ENCODE measurements around the gene KLHDC4. TPM values are rescaled to one million over a fixed set of nuclear protein-coding genes. Genes with fewer than 3 reads are reported as not detected.

KLHDC4 gene
- polyA plus RNA-seq, 3 donors: 11.2 to 26.4 (median 12.6) TPM

DNA sequence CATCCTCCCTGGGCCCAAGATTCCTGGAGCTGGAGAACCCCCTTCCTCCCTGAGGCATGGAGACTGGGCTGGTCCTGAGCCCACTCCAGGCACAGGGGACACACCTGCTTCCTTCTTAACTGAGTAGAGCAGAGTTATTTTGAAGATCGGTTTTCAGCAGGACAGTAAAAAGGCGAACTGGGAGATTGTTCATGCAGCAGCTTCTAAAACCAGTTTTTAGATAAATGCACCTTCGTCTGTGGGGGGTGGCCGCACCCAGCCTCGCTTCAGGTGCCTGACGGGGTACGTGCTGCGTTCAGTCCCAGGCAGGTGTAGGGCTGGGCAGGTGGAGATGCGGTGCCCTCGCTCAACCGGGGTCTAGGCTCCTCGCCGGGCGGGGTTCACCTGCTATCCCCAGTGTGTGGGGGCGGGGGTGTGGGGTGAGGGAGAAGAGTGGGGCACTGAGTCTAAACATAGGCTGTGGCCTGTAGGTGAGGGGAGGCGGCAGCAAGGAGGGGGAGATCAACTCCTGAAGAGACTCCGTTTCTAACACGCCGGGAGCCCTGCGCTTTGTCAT lies 94.0 kb downstream of the KLHDC4 start:
- H3K4me1 Mint-ChIP-seq: peaks cover 11% of the 10 kb centered on the region
- intact Hi-C loops (cut with micrococcal nuclease): no loop called here
- H3K9me3 ChIP-seq (replicated peaks in 1 of 2; ENCODE audit: control insufficient read depth in 1 of 2, insufficient read depth in 1 of 2, low read length in 2 of 2): no peaks in the 10 kb centered on the region
- no peaks in the 10 kb centered on the region for H3K9me3 Mint-ChIP-seq
- H3K36me3 ChIP-seq (replicated peaks in 1 of 2; ENCODE audit: control insufficient read depth in 1 of 2, insufficient read depth in 2 of 2, low read length in 2 of 2): no peaks in the 10 kb centered on the region
- no peak overlapping the region for H3K9ac ChIP-seq (ENCODE audit: insufficient read depth, low read length, poor library complexity, severe bottlenecking)
- H4K20me1 ChIP-seq (ENCODE audit: insufficient read depth, low read length): no peaks in the 10 kb centered on the region
- TF ChIP-seq, protein P1, sequence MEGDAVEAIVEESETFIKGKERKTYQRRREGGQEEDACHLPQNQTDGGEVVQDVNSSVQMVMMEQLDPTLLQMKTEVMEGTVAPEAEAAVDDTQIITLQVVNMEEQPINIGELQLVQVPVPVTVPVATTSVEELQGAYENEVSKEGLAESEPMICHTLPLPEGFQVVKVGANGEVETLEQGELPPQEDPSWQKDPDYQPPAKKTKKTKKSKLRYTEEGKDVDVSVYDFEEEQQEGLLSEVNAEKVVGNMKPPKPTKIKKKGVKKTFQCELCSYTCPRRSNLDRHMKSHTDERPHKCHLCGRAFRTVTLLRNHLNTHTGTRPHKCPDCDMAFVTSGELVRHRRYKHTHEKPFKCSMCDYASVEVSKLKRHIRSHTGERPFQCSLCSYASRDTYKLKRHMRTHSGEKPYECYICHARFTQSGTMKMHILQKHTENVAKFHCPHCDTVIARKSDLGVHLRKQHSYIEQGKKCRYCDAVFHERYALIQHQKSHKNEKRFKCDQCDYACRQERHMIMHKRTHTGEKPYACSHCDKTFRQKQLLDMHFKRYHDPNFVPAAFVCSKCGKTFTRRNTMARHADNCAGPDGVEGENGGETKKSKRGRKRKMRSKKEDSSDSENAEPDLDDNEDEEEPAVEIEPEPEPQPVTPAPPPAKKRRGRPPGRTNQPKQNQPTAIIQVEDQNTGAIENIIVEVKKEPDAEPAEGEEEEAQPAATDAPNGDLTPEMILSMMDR (IDR thresholded peaks at IDR 0.05): no peak
- H3K27ac ChIP-seq (ENCODE audit: low read depth in 1 of 2, low read length in 2 of 2): no peak overlapping the region
- H3K4me2 ChIP-seq (replicated peaks; ENCODE audit: extremely low read depth, low read length, poor library complexity, severe bottlenecking): no peak overlapping the region
- H3K27me3 ChIP-seq (ENCODE audit: control insufficient read depth in 2 of 2, insufficient read depth in 2 of 2, low read length in 2 of 2): no peaks in the 10 kb centered on the region
- DNase-seq: no peak
- H3K27ac Mint-ChIP-seq: no peak overlapping the region
- no peaks in the 10 kb centered on the region for H3K79me2 ChIP-seq (ENCODE audit: insufficient read depth, low read length)
- no peak overlapping the region for H2AFZ ChIP-seq (ENCODE audit: insufficient read depth, low read depth, low read length, poor library complexity, severe bottlenecking)
- H3K4me1 ChIP-seq (ENCODE audit: control insufficient read depth in 1 of 2, insufficient read depth in 2 of 2, low read length in 2 of 2): peaks cover 0 to 7% of the 10 kb centered on the region in 2 donors
- WGBS (ENCODE audit: insufficient coverage): 86% methylated on average over 8 of the region's 20 CpGs
- H3K27me3 Mint-ChIP-seq (ENCODE audit: low read depth in 3 of 3): peaks cover 2 to 3% (median 3%) of the 10 kb centered on the region in 3 donors
- no peak overlapping the region for H3K4me3 Mint-ChIP-seq
- no peak overlapping the region for H3K4me3 ChIP-seq (replicated peaks in 1 of 3; ENCODE audit: low read depth in 2 of 3, low read length in 3 of 3)
- H3K36me3 Mint-ChIP-seq: no peaks in the 10 kb centered on the region

DNA sequence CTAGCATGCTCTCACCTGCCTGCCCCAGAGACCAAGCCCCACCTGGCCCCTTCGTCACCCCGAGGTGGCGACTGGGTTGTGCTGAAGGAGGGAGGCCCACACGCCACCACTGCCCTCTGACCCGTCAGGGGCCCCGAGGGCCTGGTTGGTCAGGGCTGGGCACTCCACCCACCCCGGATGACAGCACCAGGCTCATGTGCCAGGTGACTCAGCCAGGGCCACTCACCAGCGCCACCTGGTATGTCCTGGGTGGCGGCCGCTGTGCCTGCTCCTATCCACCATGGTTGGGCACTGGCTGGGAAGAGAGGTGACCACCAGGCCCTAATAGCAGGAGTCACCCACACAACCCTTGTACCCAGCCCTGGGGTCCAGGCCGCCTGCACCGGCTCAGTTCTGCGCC lies 94.6 kb downstream of the KLHDC4 start:
- Histone ChIP-seq H2AFZ (ENCODE audit: insufficient read depth, low read depth, low read length, poor library complexity, severe bottlenecking) (no peak overlapping the region), H3K9me3 (replicated peaks in 1 of 2; ENCODE audit: control insufficient read depth in 1 of 2, insufficient read depth in 1 of 2, low read length in 2 of 2) (no peaks in the 10 kb centered on the region), H3K27ac (ENCODE audit: low read depth in 1 of 2, low read length in 2 of 2) (no peak overlapping the region), H4K20me1 (ENCODE audit: insufficient read depth, low read length) (no peaks in the 10 kb centered on the region), H3K4me3 (replicated peaks in 1 of 3; ENCODE audit: low read depth in 2 of 3, low read length in 3 of 3) (no peak overlapping the region), H3K4me1 (ENCODE audit: control insufficient read depth in 1 of 2, insufficient read depth in 2 of 2, low read length in 2 of 2) (peaks cover 0 to 7% of the 10 kb centered on the region in 2 donors), H3K79me2 (ENCODE audit: insufficient read depth, low read length) (no peaks in the 10 kb centered on the region), H3K9ac (ENCODE audit: insufficient read depth, low read length, poor library complexity, severe bottlenecking) (no peak overlapping the region), H3K4me2 (replicated peaks; ENCODE audit: extremely low read depth, low read length, poor library complexity, severe bottlenecking) (no peak overlapping the region), H3K36me3 (replicated peaks in 1 of 2; ENCODE audit: control insufficient read depth in 1 of 2, insufficient read depth in 2 of 2, low read length in 2 of 2) (no peaks in the 10 kb centered on the region), H3K27me3 (ENCODE audit: control insufficient read depth in 2 of 2, insufficient read depth in 2 of 2, low read length in 2 of 2) (no peaks in the 10 kb centered on the region)
- no peak for DNase-seq
- 95% methylated on average over 13 of the region's 13 CpGs for WGBS (ENCODE audit: insufficient coverage)
- Mint-ChIP-seq H3K4me3 (no peak overlapping the region), H3K27ac (no peak overlapping the region), H3K9me3 (no peaks in the 10 kb centered on the region), H3K36me3 (no peaks in the 10 kb centered on the region), H3K27me3 (ENCODE audit: low read depth in 3 of 3) (peaks cover 2 to 3% (median 2%) of the 10 kb centered on the region in 3 donors), H3K4me1 (peaks cover 11% of the 10 kb centered on the region)
- TF ChIP-seq, protein P1 (IDR thresholded peaks at IDR 0.05): no peak
- intact Hi-C loops (cut with micrococcal nuclease): no loop called here

Data from CD14-positive monocyte (primary cell).